Vagina (tissue), 2 donors: ENCODE measurements around the gene MGAT5B. TPM values are rescaled to one million over a fixed set of nuclear protein-coding genes. Genes with fewer than 3 reads are reported as not detected.

Experiments
- DNase-seq, 2 donors: peaks; one replicate each; pipeline ENCODE4 v3.0.0-alpha.2; 2017; ENCODE audit errors: extremely low spot score in 2 of 2
- H3K27ac ChIP-seq: fragments of 200-600 bp; sonication (generic); one replicate; pipeline ENCODE4 v1.5.1; 2019
- H3K27me3 ChIP-seq: fragments of 200-600 bp; sonication (generic); one replicate; pipeline ENCODE4 v1.5.1; 2019
- H3K36me3 ChIP-seq, 2 donors: fragments of 200-600 bp; sonication (generic); one replicate each; pipeline ENCODE4 v1.5.1; 2017 to 2019
- H3K4me1 ChIP-seq: fragments of 200-600 bp; sonication (generic); one replicate; pipeline ENCODE4 v1.5.1; 2019
- H3K4me3 ChIP-seq, 2 donors: fragments of 200-600 bp; sonication (generic); 1 replicate in 1 of 2; 2 replicates in 1 of 2; pipeline ENCODE4 v1.5.1; 2016 to 2019
- H3K9me3 ChIP-seq: fragments of 200-600 bp; sonication (generic); one replicate; pipeline ENCODE4 v1.5.1; 2019
- POLR2A ChIP-seq, 2 donors: fragments of 450-650 bp; IDR thresholded peaks; one replicate each; pipeline ENCODE4 v1.6.1; 2017; ENCODE audit warnings: antibody characterized with exemption in 2 of 2, mild to moderate bottlenecking in 2 of 2, moderate library complexity in 2 of 2
- POLR2AphosphoS5 ChIP-seq, 2 donors: sonication (generic); formaldehyde crosslinking; IDR thresholded peaks; one replicate each; pipeline ENCODE4 v1.9.0; 2017; ENCODE audit warnings: antibody characterized with exemption in 2 of 2, mild to moderate bottlenecking in 2 of 2, low read depth in 1 of 2; ENCODE audit not compliant: insufficient read depth in 1 of 2
- intact Hi-C: fragments of 100-400 bp; cut with DNase I; formaldehyde crosslinking; loops from one replicate; pipeline ENCODE4 v1.15.1; 2023
- total RNA-seq: library from RNA; depleted of rRNA; stranded (reverse); fragments of >200 nt; gene quantifications from one replicate; pipeline ENCODE4 v1.2.3, GENCODE V29; 2016
- TF ChIP-seq, protein P1 (sequence below), 3 experiments: fragments of 450-650 bp in 2 of 3; fragments of 200-600 bp in 1 of 3; sonication (generic) in 1 of 3; IDR thresholded peaks; one replicate each; pipeline ENCODE4 v1.5.1; 2017 to 2019; ENCODE audit warnings: antibody characterized with exemption in 3 of 3, mild to moderate bottlenecking in 2 of 3, moderate library complexity in 2 of 3

The MGAT5B gene
- total RNA-seq, 1 donor from 2014 or later = 0.49 TPM

DNA sequence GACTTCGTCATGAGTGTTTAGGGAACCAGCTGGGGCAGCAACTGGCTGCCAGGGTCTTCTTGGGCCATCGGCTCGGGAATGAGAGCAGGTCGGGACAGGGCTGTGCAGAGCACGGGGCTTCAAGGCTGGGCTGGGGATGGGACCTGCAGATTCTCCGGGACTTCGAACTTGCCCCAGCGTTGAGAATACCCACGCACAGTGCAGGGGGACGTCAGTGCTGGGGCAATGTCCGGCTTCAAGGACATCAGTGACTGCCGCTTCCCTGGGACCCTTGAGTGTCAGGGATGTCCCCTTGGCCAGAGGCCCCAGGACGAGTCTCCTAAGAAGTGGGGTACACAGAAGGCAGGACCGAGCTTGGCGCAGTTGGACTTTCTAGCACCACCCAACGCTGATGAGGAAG is 76.3 kb downstream of the MGAT5B start:
- Histone ChIP-seq H3K4me3 (no peak overlapping the region), H3K4me1 (no peaks in the 10 kb centered on the region), H3K9me3 (no peaks in the 10 kb centered on the region), H3K36me3 (no peaks in the 10 kb centered on the region), H3K27me3 (no peaks in the 10 kb centered on the region), H3K27ac (no peak overlapping the region)
- TF ChIP-seq POLR2AphosphoS5 (IDR thresholded peaks at IDR 0.05; ENCODE audit: insufficient read depth in 1 of 2, low read depth in 1 of 2) (no peak), POLR2A (IDR thresholded peaks at IDR 0.05) (no peak)
- TF ChIP-seq, protein P1, sequence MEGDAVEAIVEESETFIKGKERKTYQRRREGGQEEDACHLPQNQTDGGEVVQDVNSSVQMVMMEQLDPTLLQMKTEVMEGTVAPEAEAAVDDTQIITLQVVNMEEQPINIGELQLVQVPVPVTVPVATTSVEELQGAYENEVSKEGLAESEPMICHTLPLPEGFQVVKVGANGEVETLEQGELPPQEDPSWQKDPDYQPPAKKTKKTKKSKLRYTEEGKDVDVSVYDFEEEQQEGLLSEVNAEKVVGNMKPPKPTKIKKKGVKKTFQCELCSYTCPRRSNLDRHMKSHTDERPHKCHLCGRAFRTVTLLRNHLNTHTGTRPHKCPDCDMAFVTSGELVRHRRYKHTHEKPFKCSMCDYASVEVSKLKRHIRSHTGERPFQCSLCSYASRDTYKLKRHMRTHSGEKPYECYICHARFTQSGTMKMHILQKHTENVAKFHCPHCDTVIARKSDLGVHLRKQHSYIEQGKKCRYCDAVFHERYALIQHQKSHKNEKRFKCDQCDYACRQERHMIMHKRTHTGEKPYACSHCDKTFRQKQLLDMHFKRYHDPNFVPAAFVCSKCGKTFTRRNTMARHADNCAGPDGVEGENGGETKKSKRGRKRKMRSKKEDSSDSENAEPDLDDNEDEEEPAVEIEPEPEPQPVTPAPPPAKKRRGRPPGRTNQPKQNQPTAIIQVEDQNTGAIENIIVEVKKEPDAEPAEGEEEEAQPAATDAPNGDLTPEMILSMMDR (IDR thresholded peaks at IDR 0.05) = no peak
- DNase-seq = no peak
- intact Hi-C loops = no loop called here

DNA sequence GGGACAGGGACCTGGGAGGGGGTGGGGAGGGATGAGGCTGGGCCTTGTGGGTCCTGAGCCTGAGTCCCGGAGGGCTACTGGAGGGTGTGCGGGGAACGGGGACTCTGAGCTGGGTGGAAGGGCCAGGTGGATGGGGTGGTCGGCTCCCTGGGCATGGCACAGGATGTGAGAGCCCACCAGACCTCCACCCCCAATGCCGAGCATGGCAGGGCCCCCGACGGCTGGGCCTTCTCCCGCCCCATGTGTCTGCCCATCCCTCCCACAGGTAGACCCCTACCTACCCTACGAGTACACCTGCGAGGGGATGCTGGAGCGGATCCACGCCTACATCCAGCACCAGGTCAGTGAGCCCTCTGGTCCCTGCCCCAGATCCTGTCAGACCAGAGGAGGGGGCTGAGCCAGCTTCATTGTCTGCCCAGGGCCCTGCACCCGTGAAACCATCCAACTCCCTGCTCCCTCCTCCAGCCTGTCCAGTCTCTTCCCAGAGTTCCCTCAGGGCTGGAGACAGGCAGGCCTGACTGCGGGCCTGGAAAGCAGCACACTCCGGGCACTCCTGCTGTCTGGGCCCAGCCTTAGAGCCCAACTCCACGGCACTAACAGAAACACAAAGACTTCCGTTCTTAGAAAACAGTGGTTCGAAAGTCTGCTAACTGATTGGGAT is 78.0 kb downstream of the MGAT5B start:
- Histone ChIP-seq H3K9me3 (no peaks in the 10 kb centered on the region), H3K4me3 (no peak overlapping the region), H3K36me3 (no peaks in the 10 kb centered on the region), H3K27me3 (no peaks in the 10 kb centered on the region), H3K27ac (no peak overlapping the region), H3K4me1 (no peaks in the 10 kb centered on the region)
- no peak for TF ChIP-seq POLR2A (IDR thresholded peaks at IDR 0.05)
- TF ChIP-seq, protein P1 (IDR thresholded peaks at IDR 0.05) = no peak
- TF ChIP-seq POLR2AphosphoS5 (IDR thresholded peaks at IDR 0.05; ENCODE audit: insufficient read depth in 1 of 2, low read depth in 1 of 2) = no peak
- no peak for DNase-seq
- intact Hi-C loops = no loop called here

DNA sequence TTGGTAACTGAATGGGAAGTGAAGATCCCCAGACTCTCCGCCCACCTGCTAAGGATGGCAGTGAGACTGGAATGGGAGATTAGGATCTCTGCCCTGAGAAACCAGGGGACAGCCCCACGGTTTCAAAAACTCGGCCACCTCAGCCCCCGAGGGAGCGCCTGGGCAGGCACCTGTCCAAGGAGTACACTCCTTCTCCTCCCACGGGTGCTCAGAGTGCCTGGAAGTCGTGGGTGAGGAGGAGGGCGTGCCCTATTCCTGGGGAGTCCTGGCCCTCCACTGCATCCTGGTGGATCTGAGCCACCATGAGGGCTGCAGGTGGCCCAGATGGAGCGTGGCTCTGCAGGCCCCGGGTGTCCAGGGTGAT is 78.5 kb downstream of the MGAT5B start:
- TF ChIP-seq, protein P1 (IDR thresholded peaks at IDR 0.05) = no peak
- TF ChIP-seq POLR2AphosphoS5 (IDR thresholded peaks at IDR 0.05; ENCODE audit: insufficient read depth in 1 of 2, low read depth in 1 of 2) (no peak), POLR2A (IDR thresholded peaks at IDR 0.05) (no peak)
- Histone ChIP-seq H3K27ac (no peak overlapping the region), H3K36me3 (no peaks in the 10 kb centered on the region), H3K4me1 (no peaks in the 10 kb centered on the region), H3K9me3 (no peaks in the 10 kb centered on the region), H3K4me3 (no peak overlapping the region), H3K27me3 (no peaks in the 10 kb centered on the region)
- DNase-seq = no peak
- intact Hi-C loops = no loop called here

DNA sequence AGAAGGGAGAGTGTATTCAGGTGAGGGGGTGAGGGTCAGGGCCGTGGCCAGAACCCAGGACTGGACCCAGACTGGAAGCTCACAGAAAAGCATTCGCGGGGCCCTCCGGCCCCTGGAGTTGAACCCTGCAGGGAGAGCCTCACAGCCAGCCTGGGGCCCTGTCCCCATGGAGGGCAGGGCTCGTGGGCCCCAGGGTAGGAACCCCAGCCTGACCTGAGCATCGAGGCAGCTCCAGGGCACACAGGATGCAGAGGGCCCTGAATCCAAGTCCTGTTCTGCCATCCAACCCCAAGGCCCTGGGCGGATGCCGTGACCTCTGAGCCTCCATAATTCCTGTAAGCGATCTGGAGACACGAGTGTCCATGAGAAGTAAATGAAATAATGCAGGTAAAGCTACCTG is 79.1 kb downstream of the MGAT5B start:
- H3K4me1 ChIP-seq = no peaks in the 10 kb centered on the region
- intact Hi-C loops = no loop called here
- H3K27me3 ChIP-seq = no peaks in the 10 kb centered on the region
- no peak overlapping the region for H3K27ac ChIP-seq
- no peak for DNase-seq
- no peak overlapping the region for H3K4me3 ChIP-seq
- H3K36me3 ChIP-seq = no peaks in the 10 kb centered on the region
- H3K9me3 ChIP-seq = no peaks in the 10 kb centered on the region
- no peak for TF ChIP-seq POLR2A (IDR thresholded peaks at IDR 0.05)
- no peak for TF ChIP-seq POLR2AphosphoS5 (IDR thresholded peaks at IDR 0.05; ENCODE audit: insufficient read depth in 1 of 2, low read depth in 1 of 2)
- TF ChIP-seq, protein P1 (IDR thresholded peaks at IDR 0.05) = no peak

DNA sequence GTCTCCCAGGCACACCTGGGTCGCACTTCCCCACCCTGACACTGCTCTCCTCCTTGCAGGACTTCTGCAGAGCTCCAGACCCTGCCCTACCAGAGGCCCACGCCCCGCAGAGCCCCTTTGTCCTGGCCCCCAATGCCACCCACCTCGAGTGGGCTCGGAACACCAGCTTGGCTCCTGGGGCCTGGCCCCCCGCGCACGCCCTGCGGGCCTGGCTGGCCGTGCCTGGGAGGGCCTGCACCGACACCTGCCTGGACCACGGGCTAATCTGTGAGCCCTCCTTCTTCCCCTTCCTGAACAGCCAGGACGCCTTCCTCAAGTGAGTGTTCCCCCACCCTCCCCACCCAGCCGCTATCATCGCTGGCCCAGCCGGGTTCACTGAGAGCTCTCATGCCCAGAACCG is 79.6 kb downstream of the MGAT5B start:
- Histone ChIP-seq H3K36me3 (no peaks in the 10 kb centered on the region), H3K27ac (no peak overlapping the region), H3K9me3 (no peaks in the 10 kb centered on the region), H3K27me3 (no peaks in the 10 kb centered on the region), H3K4me3 (no peak overlapping the region), H3K4me1 (no peaks in the 10 kb centered on the region)
- intact Hi-C loops = no loop called here
- TF ChIP-seq, protein P1 (IDR thresholded peaks at IDR 0.05) = no peak
- TF ChIP-seq POLR2AphosphoS5 (IDR thresholded peaks at IDR 0.05; ENCODE audit: insufficient read depth in 1 of 2, low read depth in 1 of 2) (no peak), POLR2A (IDR thresholded peaks at IDR 0.05) (no peak)
- DNase-seq = no peak
